Hematopoietic multipotent progenitor cell treated with erythropoietin and hydrocortisone succinate and interleukin-3 and kit ligand, for 6 days (in vitro differentiated cells): Measurements from ENCODE around the gene C1orf74.
"Not testable (repeated sequence)": the region's sequence is repeated elsewhere in the genome, so short reads cannot be mapped to it uniquely, and the experiment has no call there.

Experiments
- DNase-seq: peaks from one replicate; pipeline ENCODE4 v3.0.0-alpha.2; 2015

Gene C1orf74

DNA sequence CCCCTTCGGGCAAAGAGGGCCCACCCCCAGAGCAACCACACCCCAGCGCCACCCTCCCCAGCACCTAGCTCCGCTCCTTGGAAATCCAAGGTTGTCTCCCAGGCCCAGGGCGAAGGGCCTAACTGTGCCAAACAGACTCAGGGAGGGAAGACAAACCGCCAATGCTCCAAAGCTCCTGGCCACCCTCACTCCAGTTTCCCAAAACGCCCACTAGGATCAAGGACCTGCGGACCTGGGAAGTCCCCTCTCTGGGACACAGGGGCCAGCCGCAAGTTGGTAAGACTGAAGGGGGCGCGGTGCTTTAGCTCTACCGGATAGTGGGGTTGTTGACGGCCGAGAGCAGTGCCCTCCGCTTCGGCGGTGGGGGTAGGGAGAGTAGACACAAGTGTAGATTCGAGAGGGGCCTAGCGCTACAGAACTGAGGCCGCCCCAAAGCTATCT is 21.0 kb upstream of the C1orf74 start:
- DNase-seq, result no peak

DNA sequence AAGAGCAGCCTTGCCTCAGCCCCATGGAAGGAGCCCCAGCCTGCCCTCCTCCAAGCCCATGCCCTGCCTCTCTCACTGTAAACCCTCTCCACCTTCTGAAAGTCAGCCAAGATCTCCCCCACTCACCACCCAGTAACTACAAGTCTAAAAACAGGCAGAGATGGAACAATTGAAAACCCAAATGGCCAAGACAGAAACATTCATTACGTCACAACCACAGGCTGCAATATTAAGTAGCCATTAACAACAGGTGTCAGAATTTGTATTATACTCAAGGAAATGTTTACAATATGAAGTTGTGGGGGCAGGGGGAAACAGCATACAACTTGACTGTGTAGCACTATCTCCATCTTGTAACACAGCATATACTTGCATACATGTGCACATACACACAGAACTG is 19.2 kb upstream of the C1orf74 start:
- no peak for DNase-seq

DNA sequence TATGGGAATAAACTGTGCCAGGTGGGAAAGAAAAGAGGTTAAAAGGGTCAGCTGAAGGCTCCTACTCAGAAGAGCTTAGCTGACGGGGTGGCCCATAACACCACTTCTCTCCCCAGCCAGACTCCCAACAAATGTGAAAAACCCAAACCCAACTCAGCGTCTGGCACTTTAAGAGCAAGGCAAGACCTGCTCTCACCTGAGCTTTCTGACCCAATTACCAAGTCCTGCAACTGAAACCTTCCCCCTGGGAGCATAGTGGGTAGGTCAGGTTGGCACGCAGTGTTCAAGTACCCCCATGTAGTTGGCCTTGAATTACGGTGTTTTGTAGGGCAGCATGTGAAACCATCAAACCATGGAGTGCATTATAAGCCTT is 18.4 kb upstream of the C1orf74 start:
- no peak for DNase-seq

DNA sequence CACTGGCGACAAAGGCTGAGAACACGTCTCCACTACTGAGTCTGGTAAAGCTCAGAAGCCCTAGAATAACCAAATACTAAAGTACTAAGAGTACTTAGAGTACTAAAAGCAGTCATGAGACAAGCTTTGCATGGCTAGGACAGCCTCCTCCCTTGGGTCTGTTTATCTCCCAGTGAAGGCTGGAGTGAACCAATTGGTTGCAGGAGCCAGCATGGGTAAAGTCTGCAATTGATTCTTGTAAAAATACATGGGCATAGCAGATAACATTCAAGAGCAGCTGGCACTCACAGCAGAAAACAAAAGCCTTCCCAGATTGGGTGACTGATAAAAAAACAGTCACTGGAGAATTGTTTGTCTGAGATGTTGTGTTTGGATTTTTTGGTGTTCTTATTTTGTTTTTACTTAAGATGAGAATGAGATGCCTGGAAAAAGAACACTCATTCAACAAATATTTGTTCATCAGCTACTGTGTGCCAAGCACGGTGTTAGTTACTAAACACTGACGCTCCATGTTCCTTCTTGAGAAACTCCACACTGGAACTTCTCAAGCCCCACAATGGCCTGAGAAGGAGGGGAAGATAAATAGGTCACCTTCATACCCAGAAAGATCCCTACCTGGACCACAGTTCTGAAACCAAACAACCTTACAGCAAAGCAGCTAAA is 17.9 kb upstream of the C1orf74 start:
- peak; percentile 96 for DNase-seq

DNA sequence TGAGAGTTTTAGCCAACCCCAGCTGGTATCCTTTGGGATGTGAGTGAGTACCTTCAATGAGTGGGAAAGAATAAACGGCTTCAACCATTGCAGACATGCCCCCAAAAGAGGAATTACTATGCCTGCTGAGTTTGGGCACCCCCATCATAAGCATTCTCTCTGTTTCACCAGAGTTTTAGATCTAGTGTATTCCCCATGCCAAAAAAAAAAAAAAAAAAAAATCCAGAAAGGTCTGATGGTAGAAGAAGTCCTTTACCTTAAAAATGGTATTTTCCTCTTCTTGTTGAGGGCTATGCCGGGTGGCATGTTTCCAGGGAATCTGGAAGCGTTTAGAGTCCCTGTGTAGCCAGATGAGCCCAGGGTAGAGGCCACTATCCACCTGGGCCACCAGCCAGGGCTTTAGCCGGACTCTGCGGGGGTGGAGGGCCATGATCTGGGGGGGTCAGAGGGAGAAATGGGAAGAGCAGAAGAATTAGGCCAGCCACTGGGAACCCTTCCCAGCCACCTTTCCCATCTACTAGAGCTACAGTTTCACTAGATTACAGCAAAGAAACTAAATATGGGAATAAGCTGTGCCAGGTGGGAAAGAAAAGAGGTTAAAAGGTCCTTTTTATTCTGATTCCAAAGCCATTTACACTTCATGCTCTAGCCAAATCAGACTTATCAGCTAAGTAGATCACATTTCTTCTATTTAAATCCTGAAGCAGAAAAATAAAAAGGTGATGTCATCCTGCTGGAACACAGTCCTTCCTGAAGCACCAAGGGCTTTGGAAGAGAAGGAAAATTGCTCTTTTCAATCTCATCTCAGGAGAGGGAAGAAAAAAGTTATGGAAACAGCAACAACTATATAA is 16.9 kb upstream of the C1orf74 start:
- no peak for DNase-seq

DNA sequence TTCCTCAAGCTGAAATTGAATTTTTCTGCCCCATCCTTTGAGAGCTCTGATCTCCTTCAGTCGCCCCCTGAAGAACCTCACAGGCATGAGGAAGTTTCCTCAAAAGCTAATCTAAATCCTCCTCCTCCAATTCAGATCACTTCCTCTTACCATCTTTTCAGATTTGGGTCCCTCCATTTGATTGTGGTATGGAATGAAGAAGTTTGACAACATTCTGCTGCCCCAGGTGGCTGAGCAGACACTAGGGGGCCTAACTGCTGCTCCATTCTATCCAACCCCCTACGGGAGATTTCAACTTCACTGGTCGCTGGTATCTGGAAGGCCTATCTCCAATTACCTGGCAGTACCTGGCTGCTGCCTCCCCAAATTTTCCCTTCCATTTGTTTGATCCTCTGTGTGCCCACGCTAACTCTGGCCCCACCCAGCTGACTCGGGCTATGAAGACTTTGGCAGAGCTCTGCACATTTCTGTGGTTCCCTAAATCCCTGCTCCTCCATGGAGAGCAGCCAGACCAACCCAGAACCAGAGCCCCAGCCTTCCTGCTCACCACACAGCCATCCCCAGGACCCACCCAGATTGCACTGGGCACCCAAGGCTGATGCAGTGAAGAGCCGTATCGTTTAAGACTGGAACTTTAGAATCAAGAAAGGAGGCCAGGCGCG is 13.8 kb upstream of the C1orf74 start:
- DNase-seq, result peak; percentile 45

DNA sequence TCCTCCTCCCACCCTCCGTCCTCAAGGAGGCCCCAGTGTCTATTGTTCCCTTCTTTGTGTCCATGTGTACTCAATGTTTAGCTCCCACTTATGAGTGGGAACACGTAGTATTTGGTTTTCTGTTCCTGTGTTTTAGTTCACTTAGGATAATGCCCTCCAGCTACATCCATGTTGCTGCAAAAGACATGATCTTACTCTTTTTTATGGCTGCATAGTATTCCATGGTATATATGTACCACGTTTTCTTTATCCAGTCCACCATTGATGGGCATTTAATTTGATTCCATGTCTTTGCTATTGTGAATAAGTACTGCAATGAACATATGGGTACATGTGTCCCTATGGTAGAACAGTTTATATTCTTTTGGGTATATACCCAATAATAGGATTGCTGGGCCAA is 9.4 kb upstream of the C1orf74 start:
- not testable (repeated sequence) for DNase-seq

DNA sequence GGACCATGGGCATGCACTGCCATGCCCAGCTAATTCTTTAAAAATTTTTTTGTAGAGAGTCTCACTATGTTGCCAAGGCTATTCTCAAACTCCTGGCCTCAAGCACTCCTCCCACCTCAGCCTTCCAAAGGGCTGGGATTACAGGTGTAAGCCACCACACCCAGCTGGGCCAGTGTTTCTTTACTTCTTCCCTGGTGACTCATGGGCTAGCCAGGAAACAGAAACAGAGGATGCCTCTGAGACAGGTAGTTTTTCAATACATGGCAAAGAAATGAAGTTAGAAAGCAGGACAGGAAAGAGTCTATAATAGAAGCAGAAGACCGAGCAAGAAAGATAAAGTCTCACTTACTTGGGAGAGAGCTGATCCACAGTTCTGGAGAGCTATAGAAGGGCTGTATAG is 7.6 kb upstream of the C1orf74 start:
- no peak for DNase-seq

DNA sequence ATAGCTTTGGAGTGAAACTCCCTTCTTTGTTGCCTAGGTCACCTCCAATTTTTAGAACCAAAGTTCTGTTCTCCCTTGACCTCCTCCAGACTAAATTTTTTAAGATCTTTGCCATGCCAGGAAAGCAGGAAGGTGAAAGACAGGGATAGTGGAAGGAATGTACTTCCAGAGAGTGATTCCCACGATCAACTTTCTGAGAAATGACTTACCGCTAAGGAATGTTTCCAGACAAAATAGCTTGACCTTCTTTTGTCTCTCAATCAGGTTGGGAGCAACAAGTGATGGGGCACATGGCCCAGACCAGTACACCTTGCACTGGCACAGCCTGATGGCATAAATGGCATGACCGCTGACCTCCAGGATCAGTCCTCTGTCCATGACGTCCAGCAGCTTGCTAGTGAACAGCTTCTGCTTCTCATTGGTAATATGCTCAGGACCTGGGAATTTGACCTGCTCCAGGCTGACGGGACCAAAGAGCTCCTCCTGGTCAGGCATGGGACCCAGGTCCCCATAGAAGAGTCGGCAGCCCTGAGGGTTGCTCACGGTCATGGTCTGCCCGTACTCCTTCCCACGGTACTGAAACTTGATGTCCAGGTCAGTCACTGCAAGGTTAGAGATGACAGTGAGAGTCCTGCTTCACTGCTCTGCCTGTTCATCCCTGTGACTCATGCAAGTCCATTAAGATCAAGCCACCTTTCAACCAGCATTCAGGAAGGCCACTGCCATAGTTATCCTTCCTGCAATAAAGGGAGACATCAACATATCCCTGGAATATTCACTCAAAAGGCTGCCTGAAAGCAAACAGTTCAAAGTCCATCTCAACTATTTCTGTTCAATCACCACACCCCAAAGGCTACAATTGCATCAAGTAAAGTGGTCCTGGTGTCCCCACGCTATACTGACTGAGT is 6.2 kb upstream of the C1orf74 start:
- no peak for DNase-seq

DNA sequence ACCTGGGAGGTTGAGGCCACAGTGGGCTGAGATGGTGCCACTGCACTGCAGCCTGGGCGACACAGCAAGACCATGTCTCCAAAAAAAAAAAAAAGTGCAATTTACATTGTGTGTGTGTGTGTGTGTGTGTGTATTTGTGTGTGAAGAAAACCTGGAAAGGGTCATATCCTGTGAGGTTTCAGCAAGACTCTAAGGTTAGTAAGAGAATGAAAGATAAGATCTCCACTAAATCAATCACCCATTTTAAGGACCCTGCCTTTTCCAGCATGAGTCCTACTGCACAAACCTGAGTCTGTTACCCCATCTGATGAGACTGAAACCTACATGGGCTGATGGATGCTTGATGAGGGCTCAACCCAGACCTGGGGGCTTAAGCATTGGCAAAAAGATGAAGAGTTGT is 4.9 kb upstream of the C1orf74 start:
- DNase-seq, result no peak

DNA sequence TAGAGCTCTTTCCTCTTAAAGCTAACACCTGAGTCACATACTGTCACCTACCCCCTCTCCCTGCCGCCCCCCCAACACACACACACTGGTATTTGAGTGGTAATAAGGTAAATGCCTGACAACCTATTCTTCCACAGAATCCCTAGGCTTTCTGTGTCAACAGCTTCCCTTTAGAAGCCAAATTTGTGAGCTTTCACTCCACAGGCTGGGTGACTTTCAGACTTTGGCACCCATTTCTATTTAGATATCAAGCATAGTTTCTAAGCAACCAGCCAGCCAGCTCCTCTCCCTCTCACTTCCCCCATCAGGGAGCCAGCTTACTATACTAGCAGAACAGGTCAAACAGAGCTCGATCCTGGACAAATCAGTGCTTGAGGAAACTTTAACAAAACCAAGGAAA is 3.2 kb upstream of the C1orf74 start:
- no peak for DNase-seq

DNA sequence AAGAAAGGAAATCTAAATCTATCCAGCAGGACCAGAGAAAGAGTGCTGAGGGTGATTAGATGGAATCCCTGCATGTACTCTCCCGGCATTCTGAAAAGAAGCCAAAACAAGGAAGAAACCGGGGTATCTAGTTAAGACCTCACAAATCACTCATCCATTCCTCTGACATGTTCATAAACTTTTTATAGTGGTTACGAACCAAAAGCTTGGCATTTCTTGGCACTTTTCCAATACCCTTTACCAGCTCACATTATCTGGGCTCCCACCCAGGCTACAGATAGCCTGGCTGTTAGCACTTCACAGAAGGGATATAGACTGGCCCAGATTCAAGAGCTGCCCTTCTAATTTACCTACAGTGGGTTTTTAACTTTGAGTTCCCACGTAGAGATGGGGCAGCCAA is 1.8 kb upstream of the C1orf74 start:
- DNase-seq, result peak; percentile 90

DNA sequence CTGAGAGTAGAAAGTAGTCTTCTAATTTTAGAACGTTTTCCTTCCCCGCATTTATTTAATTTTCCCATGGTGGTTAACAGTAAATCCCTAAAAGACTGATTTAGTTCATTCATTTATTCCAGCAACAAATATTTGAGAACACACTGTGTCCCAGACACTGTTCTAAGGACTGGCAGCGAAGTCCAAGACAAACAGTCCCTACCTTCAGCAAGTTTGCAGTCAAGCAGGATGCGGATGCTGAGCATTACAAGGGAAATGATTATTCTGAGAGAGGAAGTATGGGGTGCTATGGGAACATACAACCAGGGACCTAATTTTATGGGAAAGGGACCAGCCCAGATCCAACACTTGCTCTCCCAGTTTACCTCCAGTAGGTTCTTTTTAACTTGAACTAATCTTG is 1.2 kb upstream of the C1orf74 start:
- DNase-seq, result no peak

DNA sequence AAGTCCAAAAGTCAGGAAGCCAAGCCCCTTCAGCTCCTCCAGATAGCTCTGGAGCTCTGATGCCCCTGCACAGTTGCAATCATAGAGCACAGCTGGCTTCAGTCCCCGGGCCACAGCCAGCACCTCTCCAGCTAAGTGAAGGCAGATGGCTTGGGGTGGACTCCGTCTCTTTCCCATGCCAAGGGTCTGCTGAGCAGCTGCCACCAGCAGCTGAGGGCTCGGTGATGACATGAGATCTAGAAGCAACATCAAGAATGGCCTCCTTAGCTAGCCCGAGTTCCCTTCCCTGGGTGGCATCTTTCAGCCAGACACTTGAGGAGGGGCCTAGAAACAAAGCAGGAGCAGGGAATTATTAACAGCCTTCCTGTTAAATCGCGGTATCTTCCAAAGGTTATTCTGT is 973 bp downstream of the C1orf74 start:
- DNase-seq, result no peak

DNA sequence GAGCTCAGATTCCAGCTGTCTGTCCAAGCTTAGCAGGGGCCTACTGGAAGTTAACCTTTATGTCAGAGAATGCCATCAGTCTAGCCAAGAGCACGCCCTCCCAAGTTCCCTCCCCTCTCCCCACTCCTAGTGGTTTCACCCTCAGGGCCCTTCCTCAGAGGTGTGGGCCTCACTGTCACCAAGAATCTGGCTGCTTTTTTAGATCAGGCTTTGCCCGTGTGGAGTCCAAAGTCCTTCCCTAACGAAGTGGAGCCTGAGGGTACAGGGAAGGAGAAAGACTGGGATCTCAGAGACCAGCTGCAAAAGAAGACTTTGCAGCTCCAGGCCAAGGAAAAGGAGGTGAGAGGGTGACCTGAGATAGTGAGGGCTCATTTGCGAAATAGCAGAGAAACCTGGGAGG is 4.1 kb downstream of the C1orf74 start:
- no peak for DNase-seq

DNA sequence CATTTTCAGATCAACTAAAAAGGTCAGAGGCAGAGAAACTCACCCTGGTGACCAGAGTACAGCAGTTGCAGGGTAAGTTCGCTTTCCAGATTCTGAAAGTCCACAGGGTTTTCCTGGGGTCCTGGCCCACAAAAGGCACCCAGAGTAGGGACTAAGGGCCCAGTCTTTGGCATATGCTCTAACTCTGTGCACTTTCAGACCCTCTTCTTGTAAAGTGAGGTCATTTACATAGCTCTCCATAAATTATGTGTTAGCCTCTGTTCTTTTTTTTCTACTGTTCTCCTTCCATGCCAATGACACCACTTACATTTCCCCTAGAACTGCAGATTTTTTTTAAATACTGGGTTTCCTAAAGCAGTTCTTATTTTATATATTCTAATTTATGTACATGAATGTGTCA is 6.3 kb downstream of the C1orf74 start:
- no peak for DNase-seq

DNA sequence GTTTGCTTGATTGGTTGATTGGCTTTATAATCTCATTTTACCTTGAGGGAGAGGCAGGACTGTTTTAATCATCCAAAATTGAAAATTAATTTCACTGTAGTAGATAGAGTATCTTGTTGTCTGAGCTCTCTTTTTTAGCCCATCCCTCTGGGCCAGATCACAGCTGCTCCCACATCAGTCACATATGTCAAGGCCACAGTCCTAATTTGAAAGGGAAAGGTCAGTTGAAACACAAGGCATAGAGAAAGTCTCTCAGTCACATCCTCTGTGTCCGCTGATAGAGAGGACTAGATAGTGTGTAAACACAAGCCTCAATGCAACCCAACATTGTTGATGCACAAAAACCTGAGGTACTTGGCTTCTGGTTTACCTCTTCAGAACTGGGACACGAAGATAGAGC is 6.8 kb downstream of the C1orf74 start:
- DNase-seq, result no peak

DNA sequence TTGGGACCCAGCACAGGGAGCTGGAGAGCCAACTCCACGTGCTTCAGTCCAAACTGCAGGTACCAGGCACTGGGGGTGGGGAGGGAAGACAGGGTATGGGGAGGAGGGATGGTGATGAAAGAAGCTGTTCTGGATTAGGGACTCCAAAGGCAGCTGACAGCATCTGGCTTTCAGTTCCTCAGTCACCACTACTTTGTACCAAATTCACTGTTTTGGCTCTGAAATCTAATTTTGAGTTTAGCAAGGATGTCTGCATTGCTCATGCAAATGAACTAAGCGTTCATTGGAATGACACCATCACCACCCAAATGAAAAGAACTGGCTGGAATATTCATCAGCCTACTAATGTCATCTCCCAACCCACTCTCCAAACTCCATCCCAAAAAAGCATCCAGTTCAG is 8.7 kb downstream of the C1orf74 start:
- DNase-seq, result no peak

DNA sequence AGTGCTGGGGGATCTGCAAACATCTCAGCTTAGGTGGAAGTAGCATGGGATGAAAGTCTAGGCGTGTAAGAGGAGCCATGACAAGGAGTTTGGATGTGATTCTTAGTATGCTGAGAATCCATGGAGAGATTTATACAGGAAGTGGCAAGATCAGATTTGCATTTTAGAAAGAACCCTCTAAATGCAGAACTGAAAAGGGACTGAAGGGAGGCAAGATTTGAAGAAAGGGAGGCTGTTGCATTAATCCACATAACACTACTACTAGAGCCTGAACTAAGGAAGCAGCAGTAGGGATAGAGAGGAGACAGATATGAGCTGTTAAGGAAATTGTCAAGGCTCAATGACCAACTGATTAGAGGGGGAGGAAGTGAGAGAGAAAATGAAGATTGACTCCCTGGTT is 9.8 kb downstream of the C1orf74 start:
- no peak for DNase-seq

DNA sequence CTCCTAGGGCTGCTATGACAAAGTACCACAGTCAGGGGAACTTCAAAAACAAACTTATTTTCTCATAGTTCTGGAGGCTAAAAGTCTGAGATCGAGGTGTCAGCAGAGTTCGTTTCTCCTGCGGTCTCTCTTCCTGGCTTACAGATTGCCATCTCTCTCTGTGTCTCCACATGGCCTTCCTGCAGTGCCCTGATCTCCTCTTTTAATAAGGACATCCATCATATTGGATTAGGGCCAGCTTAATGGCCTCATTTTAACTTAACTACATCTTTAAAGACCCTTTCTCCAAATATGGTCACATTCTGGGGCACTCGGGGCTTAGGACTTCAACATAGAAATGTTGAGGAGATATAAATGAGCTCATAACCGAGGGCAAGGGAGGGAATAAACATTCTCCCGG is 12.2 kb downstream of the C1orf74 start:
- DNase-seq, result peak; percentile 35

DNA sequence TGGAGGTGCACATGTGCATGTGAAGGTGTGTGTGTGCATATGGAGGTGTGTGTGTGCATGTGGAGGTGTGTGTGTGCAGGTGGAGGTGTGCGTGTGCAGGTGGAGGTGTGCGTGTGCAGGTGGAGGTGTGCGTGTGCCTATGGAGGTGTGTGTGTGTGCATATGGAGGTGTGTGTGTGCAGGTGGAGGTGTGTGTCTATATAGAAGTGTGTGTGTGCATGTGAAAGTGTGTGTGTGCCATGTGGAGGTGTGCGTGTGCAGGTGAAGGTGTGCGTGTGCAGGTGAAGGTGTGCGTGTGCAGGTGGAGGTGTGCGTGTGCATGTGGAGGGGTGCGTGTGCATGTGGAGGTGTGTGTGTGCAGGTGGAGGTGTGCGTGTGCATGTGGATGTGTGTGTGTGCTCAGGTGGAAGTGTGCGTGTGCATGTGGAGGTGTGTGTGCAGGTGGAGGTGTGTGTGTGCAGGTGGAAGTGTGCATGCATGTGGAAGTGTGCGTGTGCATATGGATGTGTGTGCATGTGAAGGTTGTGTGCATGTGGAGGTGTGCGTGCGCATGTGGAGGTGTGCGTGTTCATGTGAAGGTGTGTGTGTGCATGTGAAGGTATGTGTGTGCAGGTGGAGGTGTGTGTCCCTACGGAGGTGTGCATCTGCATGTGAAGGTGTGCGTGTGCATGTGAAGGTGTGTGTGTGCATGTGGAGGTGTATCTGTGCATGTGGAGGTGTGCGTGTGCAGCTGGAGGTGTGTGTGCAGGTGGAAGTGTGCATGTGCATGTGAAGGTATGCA is 13.5 kb downstream of the C1orf74 start:
- DNase-seq, result no peak

DNA sequence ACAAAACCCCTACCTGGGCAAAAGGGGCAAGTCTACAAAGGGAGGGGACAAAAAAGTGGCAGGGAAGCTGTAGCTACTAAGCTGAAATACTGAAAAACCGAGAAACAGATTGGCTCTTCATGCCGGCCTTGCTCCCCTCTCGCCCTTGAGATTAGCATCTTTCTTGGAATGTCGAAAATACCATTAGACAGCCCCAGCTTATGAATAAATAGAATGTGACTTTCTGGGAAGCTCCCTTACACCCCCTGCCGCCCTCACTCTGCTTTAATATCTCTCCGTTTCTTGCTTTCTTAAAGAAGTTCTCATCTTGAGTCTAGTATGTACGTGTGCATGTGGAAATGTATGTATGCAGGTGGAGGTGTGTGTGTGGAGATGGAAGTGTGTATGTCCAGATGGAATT is 14.4 kb downstream of the C1orf74 start:
- peak; percentile 65 for DNase-seq
